Activated T-helper 2 cell treated with anti-CD3 and anti-CD28 coated beads, Interferon-gamma antibody, Interleukin-2, Interleukin-4, amounts not matched to agents 10 μg/mL and 5 μg/mL and 100 μg/mL, durations not matched to agents 14 hours and 24 hours and 36 hours (primary cell): ENCODE results near the gene C3orf20. TPM values are rescaled to one million over a fixed set of nuclear protein-coding genes. Genes with fewer than 3 reads are reported as not detected.

Experiments
- DNase-seq: peaks from one replicate; pipeline ENCODE4 v3.0.0; 2021; ENCODE audit warnings: low spot score
- H3K27ac Mint-ChIP-seq: one replicate; pipeline ENCODE4 v1.8.0; 2021; ENCODE audit warnings: mixed read lengths
- H3K27me3 Mint-ChIP-seq: one replicate; pipeline ENCODE4 v1.8.0; 2021; ENCODE audit warnings: low read depth, mixed read lengths
- H3K36me3 Mint-ChIP-seq: one replicate; pipeline ENCODE4 v1.8.0; 2021; ENCODE audit warnings: low read depth, mixed read lengths
- H3K4me1 Mint-ChIP-seq: one replicate; pipeline ENCODE4 v1.8.0; 2021; ENCODE audit warnings: low read depth, mixed read lengths
- H3K4me3 Mint-ChIP-seq: one replicate; pipeline ENCODE4 v1.8.0; 2021; ENCODE audit warnings: low read depth, mild to moderate bottlenecking, moderate library complexity, mixed read lengths
- H3K9me3 Mint-ChIP-seq: one replicate; pipeline ENCODE4 v1.8.0; 2021; ENCODE audit warnings: mixed read lengths
- intact Hi-C: fragments of 100-400 bp; cut with micrococcal nuclease; formaldehyde crosslinking; loops from one replicate; pipeline ENCODE4 v1.15.1; 2023
- total RNA-seq: library from RNA; stranded (reverse); gene quantifications from 2 replicates; pipeline ENCODE4 v1.2.3, GENCODE V29; 2022

C3orf20 gene
- total RNA-seq, 1 donor from 2014 or later, result 0.07 TPM

- H3K27ac Mint-ChIP-seq, result no peak overlapping the region
- peaks cover under 1% of the 10 kb centered on the region for H3K27me3 Mint-ChIP-seq
- intact Hi-C loops, result no loop called here
- no peaks in the 10 kb centered on the region for H3K4me1 Mint-ChIP-seq
- no peaks in the 10 kb centered on the region for H3K36me3 Mint-ChIP-seq
- H3K4me3 Mint-ChIP-seq, result no peak overlapping the region
- no peak for DNase-seq
- H3K9me3 Mint-ChIP-seq, result no peaks in the 10 kb centered on the region
Observed at GRCh38 chr3:14689247-14689980, 14.5 kb downstream of the C3orf20 start.

GRCh38 chr3:14691239-14691638 is 16.3 kb downstream of the C3orf20 start:
- DNase-seq, result no peak
- H3K27me3 Mint-ChIP-seq, result peaks cover 2% of the 10 kb centered on the region
- no peaks in the 10 kb centered on the region for H3K36me3 Mint-ChIP-seq
- H3K4me3 Mint-ChIP-seq, result no peak overlapping the region
- intact Hi-C loops, result no loop called here
- H3K27ac Mint-ChIP-seq, result no peak overlapping the region
- no peaks in the 10 kb centered on the region for H3K4me1 Mint-ChIP-seq
- no peaks in the 10 kb centered on the region for H3K9me3 Mint-ChIP-seq

GRCh38 chr3:14691719-14692118 is 16.8 kb downstream of the C3orf20 start:
- peaks cover 2% of the 10 kb centered on the region for H3K27me3 Mint-ChIP-seq
- H3K4me3 Mint-ChIP-seq, result no peak overlapping the region
- no peaks in the 10 kb centered on the region for H3K36me3 Mint-ChIP-seq
- no peaks in the 10 kb centered on the region for H3K9me3 Mint-ChIP-seq
- no peak for DNase-seq
- intact Hi-C loops, result no loop called here
- no peaks in the 10 kb centered on the region for H3K4me1 Mint-ChIP-seq
- no peak overlapping the region for H3K27ac Mint-ChIP-seq

GRCh38 chr3:14698601-14699244 is 23.8 kb downstream of the C3orf20 start:
- Mint-ChIP-seq H3K27me3 (peaks cover 2% of the 10 kb centered on the region), H3K36me3 (no peaks in the 10 kb centered on the region), H3K4me1 (no peaks in the 10 kb centered on the region), H3K4me3 (no peak overlapping the region), H3K27ac (no peak overlapping the region), H3K9me3 (no peaks in the 10 kb centered on the region)
- DNase-seq, result no peak
- intact Hi-C loops, result no loop called here

GRCh38 chr3:14699643-14700042 is 24.7 kb downstream of the C3orf20 start:
- Mint-ChIP-seq H3K27me3 (no peaks in the 10 kb centered on the region), H3K36me3 (no peaks in the 10 kb centered on the region), H3K4me3 (no peak overlapping the region), H3K4me1 (no peaks in the 10 kb centered on the region), H3K9me3 (no peaks in the 10 kb centered on the region), H3K27ac (no peak overlapping the region)
- DNase-seq, result no peak
- intact Hi-C loops, result no loop called here

- Mint-ChIP-seq H3K9me3 (no peaks in the 10 kb centered on the region), H3K4me1 (no peaks in the 10 kb centered on the region), H3K27me3 (no peaks in the 10 kb centered on the region), H3K27ac (no peak overlapping the region), H3K36me3 (no peaks in the 10 kb centered on the region), H3K4me3 (no peak overlapping the region)
- no peak for DNase-seq
- intact Hi-C loops, result no loop called here
Observed at GRCh38 chr3:14700891-14701290, 25.9 kb downstream of the C3orf20 start.

GRCh38 chr3:14701676-14702075 is 26.7 kb downstream of the C3orf20 start:
- H3K27me3 Mint-ChIP-seq, result no peaks in the 10 kb centered on the region
- H3K36me3 Mint-ChIP-seq, result no peaks in the 10 kb centered on the region
- intact Hi-C loops, result no loop called here
- no peak overlapping the region for H3K27ac Mint-ChIP-seq
- no peak overlapping the region for H3K4me3 Mint-ChIP-seq
- H3K4me1 Mint-ChIP-seq, result no peaks in the 10 kb centered on the region
- no peaks in the 10 kb centered on the region for H3K9me3 Mint-ChIP-seq
- DNase-seq, result no peak

- Mint-ChIP-seq H3K27me3 (no peaks in the 10 kb centered on the region), H3K27ac (no peak overlapping the region), H3K36me3 (no peaks in the 10 kb centered on the region), H3K4me3 (no peak overlapping the region), H3K9me3 (no peaks in the 10 kb centered on the region), H3K4me1 (no peaks in the 10 kb centered on the region)
- no peak for DNase-seq
- intact Hi-C loops, result no loop called here
Observed at GRCh38 chr3:14703128-14703750, 28.3 kb downstream of the C3orf20 start.

- no peaks in the 10 kb centered on the region for H3K4me1 Mint-ChIP-seq
- intact Hi-C loops, result no loop called here
Observed at GRCh38 chr3:14703791-14704190, 28.9 kb downstream of the C3orf20 start.

GRCh38 chr3:14706096-14706495 is 31.2 kb downstream of the C3orf20 start:
- no peaks in the 10 kb centered on the region for H3K27me3 Mint-ChIP-seq
- no peak overlapping the region for H3K27ac Mint-ChIP-seq
- no peaks in the 10 kb centered on the region for H3K4me1 Mint-ChIP-seq
- DNase-seq, result no peak
- H3K4me3 Mint-ChIP-seq, result no peak overlapping the region
- H3K36me3 Mint-ChIP-seq, result no peaks in the 10 kb centered on the region
- no peaks in the 10 kb centered on the region for H3K9me3 Mint-ChIP-seq
- intact Hi-C loops, result no loop called here

More at GRCh38 chr3:14703791-14704190, 28.9 kb downstream of the C3orf20 start:
- no peak overlapping the region for H3K4me3 Mint-ChIP-seq
- no peaks in the 10 kb centered on the region for H3K9me3 Mint-ChIP-seq
- no peak overlapping the region for H3K27ac Mint-ChIP-seq
- no peaks in the 10 kb centered on the region for H3K27me3 Mint-ChIP-seq
- no peak for DNase-seq
- no peaks in the 10 kb centered on the region for H3K36me3 Mint-ChIP-seq

GRCh38 chr3:14716591-14716990 is 41.6 kb downstream of the C3orf20 start:
- intact Hi-C loops, result no loop called here
- Mint-ChIP-seq H3K27me3 (no peaks in the 10 kb centered on the region), H3K4me3 (no peak overlapping the region), H3K36me3 (no peaks in the 10 kb centered on the region), H3K27ac (no peak overlapping the region), H3K9me3 (no peaks in the 10 kb centered on the region), H3K4me1 (no peaks in the 10 kb centered on the region)
- DNase-seq, result no peak

- intact Hi-C loops, result no loop called here
- Mint-ChIP-seq H3K4me1 (no peaks in the 10 kb centered on the region), H3K4me3 (no peak overlapping the region), H3K27ac (no peak overlapping the region), H3K9me3 (no peaks in the 10 kb centered on the region), H3K36me3 (no peaks in the 10 kb centered on the region), H3K27me3 (no peaks in the 10 kb centered on the region)
- no peak for DNase-seq
Observed at GRCh38 chr3:14717307-14717706, 42.4 kb downstream of the C3orf20 start.

GRCh38 chr3:14718539-14718938 is 43.6 kb downstream of the C3orf20 start:
- H3K4me1 Mint-ChIP-seq, result no peaks in the 10 kb centered on the region
- H3K36me3 Mint-ChIP-seq, result no peaks in the 10 kb centered on the region
- no peaks in the 10 kb centered on the region for H3K27me3 Mint-ChIP-seq
- no peak overlapping the region for H3K27ac Mint-ChIP-seq
- intact Hi-C loops, result no loop called here
- no peak overlapping the region for H3K4me3 Mint-ChIP-seq
- no peaks in the 10 kb centered on the region for H3K9me3 Mint-ChIP-seq
- DNase-seq, result no peak
